Ishikawa (cell line): ENCODE data around the gene C5orf63.

Experiments used
- CEBPB ChIP-seq: IDR thresholded peaks from 2 replicates; pipeline ENCODE4 v1.6.1; 2012
- CREB1 ChIP-seq: IDR thresholded peaks from 2 replicates; pipeline ENCODE4 v1.6.1; 2012; ENCODE audit warnings: low read depth
- EGR1 ChIP-seq: IDR thresholded peaks from 2 replicates; pipeline ENCODE4 v1.6.1; 2012
- EP300 ChIP-seq: IDR thresholded peaks from 2 replicates; pipeline ENCODE4 v1.6.1; 2012; ENCODE audit warnings: borderline replicate concordance
- FOXM1 ChIP-seq: IDR thresholded peaks from 2 replicates; pipeline ENCODE4 v1.6.1; 2012; ENCODE audit warnings: low read depth, borderline replicate concordance
- NFIC ChIP-seq: IDR thresholded peaks from 2 replicates; pipeline ENCODE4 v1.6.1; 2012
- RAD21 ChIP-seq: IDR thresholded peaks from 2 replicates; pipeline ENCODE4 v1.6.1; 2012; ENCODE audit warnings: low read depth
- TAF1 ChIP-seq: IDR thresholded peaks from 2 replicates; pipeline ENCODE4 v1.6.1; 2012; ENCODE audit warnings: low read depth, mild to moderate bottlenecking
- TCF12 ChIP-seq: IDR thresholded peaks from 2 replicates; pipeline ENCODE4 v1.6.1; 2012; ENCODE audit warnings: low read depth
- YY1 ChIP-seq: IDR thresholded peaks from 2 replicates; pipeline ENCODE4 v1.6.1; 2012; ENCODE audit warnings: low read depth
- TF ChIP-seq, protein P1 (sequence below): IDR thresholded peaks from 2 replicates; pipeline ENCODE4 v1.6.1; 2012

- TF ChIP-seq FOXM1 = no peak
- TF ChIP-seq CEBPB = no peak
- TF ChIP-seq RAD21 = no peak
- TF ChIP-seq TCF12 = no peak
- TF ChIP-seq, protein P1, sequence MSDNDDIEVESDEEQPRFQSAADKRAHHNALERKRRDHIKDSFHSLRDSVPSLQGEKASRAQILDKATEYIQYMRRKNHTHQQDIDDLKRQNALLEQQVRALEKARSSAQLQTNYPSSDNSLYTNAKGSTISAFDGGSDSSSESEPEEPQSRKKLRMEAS = no peak
- TF ChIP-seq YY1 = no peak
- no peak for TF ChIP-seq EP300
- no peak for TF ChIP-seq TAF1
- no peak for TF ChIP-seq EGR1
- no peak for TF ChIP-seq NFIC
- no peak for TF ChIP-seq CREB1
Observed at GRCh38 chr5:127101533-127101932, 28.2 kb upstream of the C5orf63 start.
